Middle frontal gyrus (tissue), 1 donor: ENCODE measurements around the gene PTPN6.

Source experiments
- DNase-seq: peaks from one replicate; pipeline ENCODE4 v3.0.0-alpha.2; 2015; ENCODE audit warnings: low spot score; ENCODE audit errors: extremely low spot score

PTPN6 gene

DNA sequence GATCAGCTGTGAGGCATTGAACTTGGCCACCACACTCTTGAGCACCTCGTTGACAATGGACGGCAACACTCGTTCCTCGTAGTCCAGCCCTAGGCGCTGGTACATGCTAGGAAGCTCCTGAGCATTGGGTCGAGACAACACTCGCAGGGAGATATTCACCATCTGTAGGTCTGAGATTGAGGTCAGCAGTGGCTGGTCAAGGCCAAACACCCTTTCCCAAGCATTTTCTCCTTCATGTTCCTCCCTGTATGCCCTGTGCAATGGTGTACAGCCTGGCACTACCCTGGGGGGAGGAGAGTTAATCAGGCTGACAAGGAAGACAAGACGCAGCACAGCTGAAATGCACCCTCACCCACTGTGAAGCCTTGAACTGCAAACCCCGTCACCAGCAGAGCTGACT is 17.3 kb downstream of the PTPN6 start:
- no peak for DNase-seq

DNA sequence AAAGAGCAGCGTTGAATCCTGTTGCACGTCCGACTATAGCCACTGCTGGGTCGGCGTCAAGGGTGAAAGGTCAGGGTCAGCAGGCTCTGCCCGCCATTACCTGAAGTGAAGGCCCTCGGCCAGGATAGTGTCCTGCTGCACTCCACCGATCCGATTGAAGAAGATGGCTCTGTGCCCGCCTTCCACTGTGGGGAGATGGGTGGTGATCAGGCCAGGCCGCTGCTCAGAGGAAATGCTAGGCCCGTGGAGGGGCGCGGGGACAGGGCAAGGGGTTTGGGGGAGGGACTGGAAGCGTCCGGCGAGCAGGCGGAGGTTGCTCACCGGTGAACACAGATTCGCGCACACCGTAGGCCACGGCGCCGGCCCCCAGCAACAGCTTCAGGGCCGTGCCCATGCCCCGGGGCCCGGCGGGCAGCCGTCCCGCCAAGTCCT is 19.0 kb downstream of the PTPN6 start:
- DNase-seq, result no peak

DNA sequence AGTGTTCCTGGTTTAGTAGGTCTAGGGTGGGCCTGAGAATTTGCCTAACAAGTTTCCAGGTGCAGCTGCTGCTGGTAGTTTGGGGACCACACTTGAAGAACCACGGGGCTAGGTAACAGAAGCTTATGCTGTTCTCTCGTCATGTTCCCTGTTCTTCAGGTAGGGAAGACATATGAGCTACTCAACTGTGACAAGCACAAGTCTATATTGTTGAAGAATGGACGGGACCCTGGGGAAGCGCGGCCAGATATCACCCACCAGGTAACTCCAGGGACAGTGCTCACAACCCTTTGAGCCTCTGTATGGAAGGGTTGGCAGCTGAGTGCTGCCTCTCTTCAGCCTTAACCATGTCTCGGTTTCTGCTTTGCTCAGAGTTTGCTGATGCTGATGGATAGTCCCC is 23.0 kb downstream of the PTPN6 start:
- no peak for DNase-seq

DNA sequence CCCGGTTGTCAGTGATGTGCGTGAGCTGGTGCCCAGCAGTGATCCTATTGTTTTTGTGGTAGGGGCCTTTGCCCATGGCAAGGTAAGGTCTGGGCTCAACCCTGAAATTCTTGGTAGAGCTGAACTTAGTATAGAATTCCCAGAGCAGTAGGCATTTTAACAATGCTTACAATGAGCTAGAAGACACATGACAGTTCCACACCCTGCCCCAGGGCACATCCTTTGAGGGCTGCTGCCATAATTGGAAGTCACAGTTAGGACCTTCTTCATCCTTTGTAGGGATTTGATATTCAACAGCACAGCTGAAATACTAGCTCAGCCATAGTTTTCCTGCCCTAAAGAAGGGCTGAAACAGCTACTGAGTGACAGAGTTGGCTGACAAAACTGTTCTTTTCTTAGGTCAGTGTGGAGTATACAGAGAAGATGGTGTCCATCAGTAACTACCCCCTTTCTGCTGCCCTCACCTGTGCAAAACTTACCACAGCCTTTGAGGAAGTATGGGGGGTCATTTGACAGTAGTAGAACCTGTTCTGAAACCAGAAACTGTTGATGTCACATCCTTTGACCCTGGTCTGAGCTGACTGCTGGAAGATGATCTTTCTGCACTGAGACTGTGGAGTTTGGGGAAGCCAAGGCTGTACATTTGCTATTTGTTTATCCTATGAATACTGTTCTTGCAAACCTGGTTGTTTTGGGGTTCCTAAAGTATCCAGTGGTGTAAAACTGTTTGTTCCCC is 24.3 kb downstream of the PTPN6 start:
- DNase-seq, result no peak

DNA sequence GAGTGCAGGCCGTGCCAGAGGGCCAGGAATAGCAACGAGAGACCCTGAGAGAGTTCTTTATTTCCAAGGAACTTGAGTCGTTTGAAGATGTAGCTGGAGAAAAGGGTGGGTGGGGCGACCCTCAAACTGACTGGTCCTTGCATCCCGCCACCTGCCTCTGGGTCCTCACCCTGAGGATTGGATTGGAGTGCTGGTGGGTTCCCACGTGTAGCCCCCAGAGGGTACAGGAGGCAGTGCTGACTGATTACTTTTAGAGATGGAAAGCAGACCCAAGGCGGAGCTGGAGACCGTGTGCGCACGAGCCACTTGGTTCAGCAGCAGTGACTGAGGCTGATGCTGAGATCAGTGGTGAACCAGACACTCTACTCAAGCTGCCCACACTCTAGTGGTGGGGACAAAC is 26.5 kb downstream of the PTPN6 start:
- no peak for DNase-seq

DNA sequence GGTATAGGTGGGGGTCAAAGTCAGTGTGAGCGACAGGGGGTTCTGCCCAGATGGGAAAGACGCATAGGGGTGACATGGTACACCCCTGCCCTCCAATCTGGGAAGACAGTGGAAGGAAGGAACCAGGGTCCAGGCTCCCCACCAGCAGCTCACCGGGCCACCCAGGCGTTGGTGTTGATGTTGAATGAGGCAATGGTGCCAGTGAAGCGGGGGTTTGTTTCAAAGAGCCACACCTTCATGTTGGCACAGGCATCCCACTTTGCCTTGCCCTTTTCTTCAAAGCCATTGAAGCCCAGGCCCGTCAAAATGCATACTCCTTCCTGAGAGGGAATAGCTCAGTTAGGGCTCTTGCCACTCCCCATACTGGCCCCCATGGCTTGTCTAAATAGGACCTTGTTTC is 27.0 kb downstream of the PTPN6 start:
- DNase-seq, result no peak

DNA sequence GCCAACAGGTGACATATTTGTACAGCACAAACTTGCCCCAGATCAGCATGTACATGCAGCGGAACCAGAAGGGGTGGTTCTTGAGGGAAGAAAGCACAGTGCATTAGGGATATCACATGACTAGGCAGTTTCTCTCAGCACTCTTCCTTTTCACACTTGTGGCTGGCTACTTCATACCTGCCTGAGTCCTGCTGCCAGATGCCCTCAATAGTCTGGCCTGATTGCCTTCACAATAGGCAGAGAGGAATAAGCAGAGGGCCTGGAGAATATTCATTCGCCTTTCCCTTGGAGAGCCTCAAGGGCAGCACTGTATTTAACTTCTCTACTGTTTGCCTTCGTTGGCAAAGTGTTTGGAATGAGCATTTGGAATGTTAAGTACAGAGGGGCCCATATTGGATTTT is 27.5 kb downstream of the PTPN6 start:
- no peak for DNase-seq

DNA sequence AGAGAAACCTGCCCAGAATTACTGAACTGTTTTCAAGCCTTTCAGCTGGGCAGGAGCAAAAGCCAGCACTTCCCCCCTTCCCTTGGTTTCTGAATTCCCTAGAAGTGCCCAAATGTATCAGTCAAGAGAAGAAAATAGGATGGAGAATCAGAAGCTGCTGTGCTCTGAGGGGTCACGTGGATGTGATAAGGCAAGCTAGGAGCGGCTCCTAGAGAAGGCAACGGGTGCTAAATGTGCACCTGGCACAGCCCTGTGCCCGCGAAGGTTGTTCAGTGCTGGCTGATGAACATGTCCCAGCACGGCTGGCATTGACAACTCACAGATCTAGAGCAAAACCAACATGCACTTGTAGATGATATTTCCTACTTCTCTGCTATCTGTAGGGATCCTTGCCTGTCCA is 27.9 kb downstream of the PTPN6 start:
- DNase-seq, result no peak

DNA sequence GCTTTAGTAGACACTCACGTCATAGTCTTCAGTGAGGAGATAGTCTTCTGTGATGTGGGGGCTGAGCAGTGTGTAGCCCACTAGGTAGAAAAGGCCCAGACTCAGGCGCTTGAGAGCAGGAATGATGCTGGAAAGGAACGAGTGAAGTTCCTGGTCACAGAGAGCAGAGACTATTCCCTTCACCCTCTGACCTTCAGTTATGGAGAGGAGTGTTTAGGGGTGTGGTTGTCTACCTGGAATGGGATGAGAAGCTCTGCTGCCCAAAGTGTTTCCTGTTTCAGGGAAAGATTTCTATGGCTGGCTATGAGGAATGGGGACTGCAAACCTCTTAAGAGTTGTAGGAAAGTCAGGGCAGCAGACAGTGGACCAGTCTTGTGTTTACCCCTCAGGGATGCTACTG is 28.3 kb downstream of the PTPN6 start:
- DNase-seq, result no peak

DNA sequence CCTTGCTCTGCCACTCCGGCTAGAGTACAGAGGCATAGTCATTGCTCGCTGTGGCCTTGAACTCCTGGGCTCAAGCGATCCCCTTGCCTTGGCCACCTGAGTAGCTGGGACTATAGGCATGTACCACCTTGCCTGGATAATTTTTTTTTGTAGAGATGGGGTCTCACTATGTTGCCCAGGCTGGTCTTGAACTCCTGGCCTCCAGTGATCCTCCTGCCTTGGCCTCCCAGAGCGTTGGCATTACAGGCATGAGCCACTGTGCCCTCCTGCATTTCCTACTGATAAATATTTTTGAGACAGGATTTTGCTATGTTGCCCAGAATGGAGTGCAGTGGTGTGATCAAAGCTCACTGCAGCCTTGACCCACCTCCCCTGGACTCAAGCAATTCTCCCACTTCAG is 28.9 kb downstream of the PTPN6 start:
- no peak for DNase-seq

DNA sequence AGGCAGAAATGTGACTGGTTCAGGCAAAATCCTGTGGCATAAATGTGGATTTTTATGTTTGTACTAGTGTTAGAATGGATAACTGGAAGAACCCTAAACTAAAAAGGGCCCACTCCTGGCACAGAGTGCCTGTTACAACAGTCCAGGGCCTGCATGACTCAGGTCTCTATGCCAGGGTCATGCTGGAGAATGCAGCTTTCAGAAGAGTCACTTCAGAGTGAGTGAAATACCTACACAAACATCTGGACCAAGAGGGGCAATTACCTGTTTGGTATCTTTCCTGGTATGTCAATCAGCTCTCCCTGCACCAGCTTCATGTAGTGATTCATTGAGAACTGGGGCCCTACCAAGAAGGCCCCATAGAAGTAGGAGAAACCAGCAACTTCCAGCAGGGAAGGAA is 29.6 kb downstream of the PTPN6 start:
- no peak for DNase-seq

DNA sequence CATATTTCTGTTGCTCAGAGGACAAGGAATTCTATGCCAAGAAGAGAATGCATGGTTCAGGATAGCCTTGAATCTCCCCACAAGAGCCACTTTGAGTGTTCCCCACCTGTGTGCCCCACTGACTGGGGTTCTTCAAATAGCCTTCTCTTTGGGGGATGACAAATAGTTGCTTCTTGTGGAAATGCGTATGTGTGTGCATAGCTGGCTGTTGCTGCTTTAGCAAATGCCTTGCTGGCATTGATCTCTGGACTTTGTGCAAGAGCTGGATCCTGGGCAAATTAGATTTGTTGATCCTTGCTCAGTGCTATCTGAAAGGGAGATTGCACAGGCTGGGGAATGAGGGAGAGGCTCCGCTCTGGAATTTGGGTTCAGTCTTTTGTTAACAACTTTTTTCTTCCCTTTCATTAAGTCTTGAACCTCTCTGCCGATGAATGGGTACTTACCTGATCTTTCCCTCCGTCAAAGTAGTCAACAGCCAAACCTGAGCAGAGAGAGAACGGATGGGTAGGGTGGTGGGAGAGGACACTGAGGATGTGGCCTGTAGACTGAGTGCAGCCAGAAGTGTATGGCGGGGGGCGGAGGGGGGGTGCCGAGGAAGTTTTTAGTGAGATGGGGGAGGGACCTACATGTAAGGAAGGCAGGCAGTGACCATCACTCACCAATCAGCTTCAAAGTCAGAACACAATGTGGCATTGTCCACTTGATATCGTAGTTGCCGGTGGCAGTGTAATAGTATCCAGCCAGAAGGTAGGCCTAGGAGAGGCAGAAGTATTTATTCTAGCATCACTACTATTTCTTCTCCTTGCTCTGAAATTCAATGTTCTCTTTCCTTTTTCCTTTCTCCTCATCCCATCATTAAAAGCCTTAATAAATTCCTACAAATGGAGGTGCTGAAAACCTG is 30.2 kb downstream of the PTPN6 start:
- no peak for DNase-seq

DNA sequence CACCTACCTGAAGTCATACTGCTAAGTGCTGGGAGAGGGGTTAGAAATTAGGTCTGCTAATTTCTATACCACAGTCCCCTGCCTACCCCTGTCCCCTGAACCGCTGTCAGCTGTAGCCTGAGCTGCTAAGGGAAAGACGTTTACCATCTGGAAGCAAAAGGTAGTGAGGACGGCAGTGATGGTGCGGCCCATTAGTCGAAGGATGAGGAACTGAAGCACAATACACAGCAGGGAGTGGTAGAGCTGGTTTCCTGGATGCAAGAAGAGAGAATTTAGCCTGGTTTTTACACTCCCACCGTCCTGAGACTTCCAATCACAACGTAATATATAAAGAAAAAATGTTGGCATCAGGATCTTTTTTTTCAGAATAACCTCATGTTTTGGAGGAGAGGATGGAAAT is 31.4 kb downstream of the PTPN6 start:
- DNase-seq, result no peak

DNA sequence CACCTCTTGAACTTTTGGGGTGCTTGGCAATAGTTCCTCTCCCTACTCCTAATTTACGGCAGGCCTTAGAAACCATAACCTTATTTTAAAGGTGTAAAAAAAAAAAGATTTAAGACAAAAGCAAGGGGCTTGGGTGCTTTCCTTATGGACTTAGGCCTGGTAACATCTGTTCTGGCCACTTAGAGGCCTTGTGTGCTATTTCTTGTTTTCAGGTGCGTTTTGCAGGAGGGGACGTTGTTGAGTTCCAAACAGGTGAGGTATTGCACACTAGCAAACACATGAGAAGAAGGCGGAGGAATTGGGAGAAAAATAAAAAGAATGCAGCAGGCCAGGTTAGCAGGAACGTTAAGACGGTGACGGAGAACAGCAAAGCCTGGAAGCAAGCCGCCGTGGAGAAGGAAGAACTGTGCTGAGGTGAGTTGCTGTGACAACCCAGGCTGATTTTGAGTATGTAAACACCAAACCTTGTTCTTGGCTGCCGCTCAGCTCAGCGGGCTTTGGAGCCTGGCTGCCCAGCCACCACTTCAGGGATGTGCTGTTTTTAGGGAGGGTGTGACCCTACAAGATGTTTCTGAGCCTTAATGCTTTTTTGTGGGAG is 36.9 kb downstream of the PTPN6 start:
- no peak for DNase-seq

DNA sequence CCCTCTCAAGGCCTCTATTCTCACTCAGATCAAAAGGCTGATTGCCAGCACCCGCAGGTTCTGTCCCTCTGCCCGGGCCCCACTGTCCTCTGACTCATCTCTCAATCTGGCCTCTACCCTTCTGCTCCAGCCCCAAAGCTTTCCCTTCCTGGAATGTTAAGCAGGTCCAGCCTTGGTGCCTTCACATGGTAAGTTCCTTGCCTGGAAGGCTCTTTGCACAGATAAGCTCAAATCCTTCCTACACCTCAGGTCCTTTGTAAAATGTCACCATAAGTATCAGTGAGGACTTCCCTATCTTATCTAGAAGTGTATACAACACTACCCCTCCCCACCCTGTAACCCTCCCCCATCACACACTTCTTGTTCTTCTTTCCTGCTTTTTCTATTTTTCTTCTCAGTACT is 44.9 kb downstream of the PTPN6 start:
- DNase-seq, result no peak

DNA sequence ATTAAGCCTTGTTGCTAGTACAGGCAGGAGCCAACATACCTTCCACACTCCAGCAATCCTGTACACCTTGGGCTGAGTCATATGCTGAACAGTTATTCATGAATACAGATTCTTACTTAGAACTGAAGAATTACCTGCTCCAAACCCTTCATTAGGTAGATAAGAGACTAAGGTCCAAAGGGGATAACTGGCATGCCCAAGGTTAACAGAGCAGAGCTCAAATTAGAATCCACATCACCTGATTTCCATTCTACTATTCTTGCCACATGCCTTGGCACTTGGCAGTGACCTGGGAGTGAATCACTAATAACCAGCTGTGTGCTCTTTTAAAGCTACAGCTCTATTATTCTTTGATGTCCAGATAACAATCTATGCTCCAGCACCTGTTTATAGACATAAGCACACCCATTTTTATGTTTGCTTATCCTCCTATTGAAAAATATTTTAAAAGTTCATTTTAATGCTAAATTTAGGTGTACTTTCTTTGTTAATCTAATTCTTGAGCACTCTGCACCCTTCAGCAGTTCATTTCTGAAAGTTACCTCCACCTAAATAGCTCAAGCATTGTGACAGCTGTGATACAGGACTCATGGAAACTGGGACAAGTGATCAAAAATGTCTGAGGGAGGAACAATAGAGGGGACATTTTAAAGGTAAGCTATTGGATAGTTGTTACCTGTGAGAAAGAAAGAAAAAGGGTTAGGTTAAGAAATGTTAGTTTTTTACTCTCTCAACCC is 47.7 kb downstream of the PTPN6 start:
- DNase-seq, result no peak

DNA sequence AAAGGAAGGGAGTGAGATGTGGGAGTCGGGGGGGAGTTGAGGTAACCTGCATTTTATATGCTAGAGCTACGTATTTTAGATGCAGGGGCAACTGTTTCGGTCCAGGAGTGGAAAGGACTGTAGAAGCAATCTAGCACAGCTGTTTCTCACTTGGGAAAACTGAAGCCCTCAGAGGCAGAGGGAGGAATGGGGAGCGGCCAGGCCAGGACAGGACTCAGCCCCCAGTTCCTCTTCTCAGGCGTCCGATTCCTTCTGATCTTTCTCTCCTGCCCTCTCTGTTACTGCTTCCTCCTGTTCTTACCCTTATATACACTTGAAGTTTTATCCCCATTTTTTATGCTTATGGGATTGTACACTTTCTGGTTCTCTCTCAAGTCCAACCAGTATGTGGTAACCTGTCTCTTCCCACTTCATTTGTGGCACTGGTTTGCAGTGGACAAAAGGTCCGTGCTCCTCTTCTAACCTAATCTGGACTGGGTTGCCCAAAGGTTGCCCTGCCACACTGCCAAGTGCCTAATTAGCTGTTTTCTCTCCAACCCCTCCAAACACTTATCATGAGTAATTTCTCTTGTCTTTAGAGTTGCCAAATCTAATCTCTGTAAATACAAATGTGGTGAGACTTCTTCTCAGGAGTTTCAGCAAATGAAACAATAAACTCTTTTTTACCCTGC is 50.9 kb downstream of the PTPN6 start:
- DNase-seq, result no peak

DNA sequence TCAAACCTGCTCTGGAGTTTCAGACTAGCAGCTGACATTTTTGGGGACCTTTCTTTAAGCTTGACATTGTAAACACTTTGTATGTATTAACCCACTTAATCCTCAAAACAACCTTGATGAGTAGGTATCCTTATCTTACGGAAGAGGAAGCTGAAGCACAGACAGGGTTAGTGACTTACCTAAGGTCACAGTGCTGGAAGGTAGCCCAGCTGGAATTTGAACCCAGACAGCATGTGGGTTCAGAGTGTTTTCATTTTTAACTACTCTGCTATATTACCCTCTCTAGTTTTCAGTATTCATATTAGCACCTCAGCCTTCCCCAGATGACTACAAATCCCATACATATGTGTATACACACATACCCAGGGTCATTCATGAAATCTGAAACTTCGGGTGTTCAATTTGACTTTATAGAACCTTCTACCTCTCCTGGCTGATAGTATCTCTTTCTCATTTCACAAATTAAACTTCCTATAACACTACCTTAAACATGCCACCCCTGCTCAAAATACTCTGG is 53.2 kb downstream of the PTPN6 start:
- DNase-seq, result no peak

DNA sequence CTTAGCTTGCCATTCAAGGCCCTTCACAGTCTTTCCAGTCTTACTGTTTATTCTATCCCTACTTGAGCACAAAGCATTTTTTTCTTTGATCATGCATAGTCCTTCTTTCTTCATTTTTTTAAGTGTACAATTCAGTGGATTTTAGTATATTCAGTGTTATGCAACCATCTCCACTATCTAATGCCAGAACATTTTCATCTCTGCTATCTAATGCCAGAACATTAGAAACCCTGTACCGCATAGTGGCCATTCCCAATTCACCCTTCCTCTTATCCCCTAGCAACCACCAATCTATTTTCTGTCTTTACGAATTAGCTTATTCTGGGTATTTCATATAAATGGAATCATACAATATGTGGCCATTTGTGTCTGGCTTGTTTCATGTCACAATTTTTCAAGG is 53.7 kb downstream of the PTPN6 start:
- DNase-seq, result no peak

DNA sequence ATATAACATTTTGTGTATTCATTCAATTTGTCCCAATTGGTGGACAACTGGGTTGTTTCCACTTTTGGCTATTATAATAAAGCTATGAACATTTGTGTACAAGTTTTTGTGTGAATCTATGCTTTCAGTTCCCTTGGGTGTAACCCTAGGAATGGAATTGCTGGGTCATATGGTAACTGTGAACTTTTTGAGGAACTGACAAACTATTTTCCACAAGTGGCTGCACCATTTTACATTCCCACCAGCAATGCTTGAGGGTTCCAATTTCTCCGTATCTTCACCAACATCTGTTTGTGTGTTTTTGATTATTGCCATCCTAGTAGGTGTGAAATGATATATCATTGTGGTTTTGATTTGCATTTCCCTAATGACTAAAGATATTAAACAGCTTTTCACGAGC is 54.2 kb downstream of the PTPN6 start:
- no peak for DNase-seq

DNA sequence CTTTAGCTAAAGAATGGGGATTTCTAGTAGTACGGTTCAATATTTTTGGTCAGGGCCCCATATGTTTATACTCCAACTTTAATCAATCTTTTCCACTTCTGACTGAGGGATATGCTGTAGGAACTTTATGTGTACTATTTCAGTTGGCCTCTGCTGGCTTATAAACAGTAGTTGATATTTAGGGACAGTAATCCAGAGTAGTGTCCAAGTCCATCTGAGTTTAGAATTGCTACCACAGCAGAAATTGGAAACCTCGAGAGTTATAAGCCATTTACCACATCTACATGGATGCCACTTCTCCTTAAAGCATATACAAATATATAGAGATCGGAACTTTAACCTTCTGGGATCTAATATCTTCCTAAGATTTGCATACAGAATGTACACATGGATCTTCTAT is 55.5 kb downstream of the PTPN6 start:
- DNase-seq, result no peak
